Measurements from ENCODE around the gene TSPAN31.

Gene TSPAN31

DNA sequence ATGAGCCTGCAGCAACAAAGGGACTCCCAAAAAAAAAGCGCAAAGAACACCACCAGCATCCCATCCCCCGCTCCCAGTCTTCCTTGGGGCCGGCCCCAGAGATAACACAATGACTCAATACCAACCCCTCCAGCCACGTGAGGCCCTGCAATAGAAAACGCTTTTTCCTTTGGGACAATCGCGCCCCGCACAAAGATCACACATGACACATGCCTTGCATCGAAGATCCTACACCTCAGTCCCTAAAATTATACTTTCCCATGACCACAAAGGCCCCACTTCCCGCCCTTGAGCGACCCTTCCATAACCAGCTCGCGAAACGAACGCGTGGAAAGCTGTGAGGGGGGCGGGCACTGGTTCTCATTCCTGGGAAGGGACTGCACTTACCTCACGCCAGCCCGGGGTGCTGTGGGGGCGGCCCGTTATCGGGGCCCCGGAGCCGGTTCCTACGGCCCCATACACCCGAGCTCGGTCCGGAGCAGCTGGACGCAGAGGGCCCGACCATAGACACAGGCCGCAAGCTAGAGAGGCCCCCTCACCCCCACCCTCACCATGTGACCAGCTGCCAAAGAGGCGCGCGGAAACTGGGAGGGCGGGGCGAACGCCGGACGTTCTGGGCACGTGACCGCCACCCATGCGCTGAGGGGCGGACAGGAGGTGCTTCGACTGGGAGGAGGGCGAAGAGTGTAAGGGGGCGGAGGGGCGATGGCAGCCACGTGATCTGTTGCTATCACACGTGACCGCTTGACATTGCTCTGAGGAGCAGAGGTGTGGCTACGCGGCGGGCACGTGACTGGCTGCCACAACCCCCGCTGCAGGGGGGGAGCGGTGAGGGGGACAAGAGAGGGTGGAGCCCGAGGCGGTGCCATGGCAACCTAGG lies 7.2 kb downstream of the TSPAN31 start, which contains the start of gene CDK4 (continued):
- TF ChIP-seq ZNF155 (tag by site-specific recombination; IDR thresholded peaks at IDR 0.05) (no peak), ZNF24 (tag by site-specific recombination; IDR thresholded peaks at IDR 0.05) (peak; percentile 96), ZNF701 (tag by site-specific recombination; IDR thresholded peaks at IDR 0.05) (no peak), ZNF184 (tag by site-specific recombination; IDR thresholded peaks at IDR 0.05) (peak; percentile 44; the same call in 1 of the 2 replicates), ZNF114 (tag by site-specific recombination; IDR thresholded peaks at IDR 0.05) (no peak), ZNF791 (tag by site-specific recombination; IDR thresholded peaks at IDR 0.05) (no peak), ZNF677 (tag by site-specific recombination; IDR thresholded peaks at IDR 0.05) (no peak), ZNF146 (tag by site-specific recombination; IDR thresholded peaks at IDR 0.05) (no peak), ZBTB21 (tag by site-specific recombination; IDR thresholded peaks at IDR 0.05) (peak; percentile 36; the same call in 1 of the 2 replicates), MZF1 (tag by site-specific recombination; IDR thresholded peaks at IDR 0.05; ENCODE audit: borderline replicate concordance) (no peak), ZNF37A (tag by site-specific recombination; IDR thresholded peaks at IDR 0.05) (no peak), ZNF555 (tag by site-specific recombination; conservative IDR thresholded peaks at IDR 0.05) (no peak), ZNF837 (tag by site-specific recombination; IDR thresholded peaks at IDR 0.05) (no peak)
- TF ChIP-seq, protein P1, sequence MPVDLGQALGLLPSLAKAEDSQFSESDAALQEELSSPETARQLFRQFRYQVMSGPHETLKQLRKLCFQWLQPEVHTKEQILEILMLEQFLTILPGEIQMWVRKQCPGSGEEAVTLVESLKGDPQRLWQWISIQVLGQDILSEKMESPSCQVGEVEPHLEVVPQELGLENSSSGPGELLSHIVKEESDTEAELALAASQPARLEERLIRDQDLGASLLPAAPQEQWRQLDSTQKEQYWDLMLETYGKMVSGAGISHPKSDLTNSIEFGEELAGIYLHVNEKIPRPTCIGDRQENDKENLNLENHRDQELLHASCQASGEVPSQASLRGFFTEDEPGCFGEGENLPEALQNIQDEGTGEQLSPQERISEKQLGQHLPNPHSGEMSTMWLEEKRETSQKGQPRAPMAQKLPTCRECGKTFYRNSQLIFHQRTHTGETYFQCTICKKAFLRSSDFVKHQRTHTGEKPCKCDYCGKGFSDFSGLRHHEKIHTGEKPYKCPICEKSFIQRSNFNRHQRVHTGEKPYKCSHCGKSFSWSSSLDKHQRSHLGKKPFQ (tag by site-specific recombination; IDR thresholded peaks at IDR 0.05): no peak
- TF ChIP-seq, protein P2, sequence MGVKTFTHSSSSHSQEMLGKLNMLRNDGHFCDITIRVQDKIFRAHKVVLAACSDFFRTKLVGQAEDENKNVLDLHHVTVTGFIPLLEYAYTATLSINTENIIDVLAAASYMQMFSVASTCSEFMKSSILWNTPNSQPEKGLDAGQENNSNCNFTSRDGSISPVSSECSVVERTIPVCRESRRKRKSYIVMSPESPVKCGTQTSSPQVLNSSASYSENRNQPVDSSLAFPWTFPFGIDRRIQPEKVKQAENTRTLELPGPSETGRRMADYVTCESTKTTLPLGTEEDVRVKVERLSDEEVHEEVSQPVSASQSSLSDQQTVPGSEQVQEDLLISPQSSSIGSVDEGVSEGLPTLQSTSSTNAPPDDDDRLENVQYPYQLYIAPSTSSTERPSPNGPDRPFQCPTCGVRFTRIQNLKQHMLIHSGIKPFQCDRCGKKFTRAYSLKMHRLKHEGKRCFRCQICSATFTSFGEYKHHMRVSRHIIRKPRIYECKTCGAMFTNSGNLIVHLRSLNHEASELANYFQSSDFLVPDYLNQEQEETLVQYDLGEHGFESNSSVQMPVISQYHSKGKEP (tag by site-specific recombination; IDR thresholded peaks at IDR 0.05): no peak; the same call in 1 of the 2 replicates
- TF ChIP-seq, protein P3, sequence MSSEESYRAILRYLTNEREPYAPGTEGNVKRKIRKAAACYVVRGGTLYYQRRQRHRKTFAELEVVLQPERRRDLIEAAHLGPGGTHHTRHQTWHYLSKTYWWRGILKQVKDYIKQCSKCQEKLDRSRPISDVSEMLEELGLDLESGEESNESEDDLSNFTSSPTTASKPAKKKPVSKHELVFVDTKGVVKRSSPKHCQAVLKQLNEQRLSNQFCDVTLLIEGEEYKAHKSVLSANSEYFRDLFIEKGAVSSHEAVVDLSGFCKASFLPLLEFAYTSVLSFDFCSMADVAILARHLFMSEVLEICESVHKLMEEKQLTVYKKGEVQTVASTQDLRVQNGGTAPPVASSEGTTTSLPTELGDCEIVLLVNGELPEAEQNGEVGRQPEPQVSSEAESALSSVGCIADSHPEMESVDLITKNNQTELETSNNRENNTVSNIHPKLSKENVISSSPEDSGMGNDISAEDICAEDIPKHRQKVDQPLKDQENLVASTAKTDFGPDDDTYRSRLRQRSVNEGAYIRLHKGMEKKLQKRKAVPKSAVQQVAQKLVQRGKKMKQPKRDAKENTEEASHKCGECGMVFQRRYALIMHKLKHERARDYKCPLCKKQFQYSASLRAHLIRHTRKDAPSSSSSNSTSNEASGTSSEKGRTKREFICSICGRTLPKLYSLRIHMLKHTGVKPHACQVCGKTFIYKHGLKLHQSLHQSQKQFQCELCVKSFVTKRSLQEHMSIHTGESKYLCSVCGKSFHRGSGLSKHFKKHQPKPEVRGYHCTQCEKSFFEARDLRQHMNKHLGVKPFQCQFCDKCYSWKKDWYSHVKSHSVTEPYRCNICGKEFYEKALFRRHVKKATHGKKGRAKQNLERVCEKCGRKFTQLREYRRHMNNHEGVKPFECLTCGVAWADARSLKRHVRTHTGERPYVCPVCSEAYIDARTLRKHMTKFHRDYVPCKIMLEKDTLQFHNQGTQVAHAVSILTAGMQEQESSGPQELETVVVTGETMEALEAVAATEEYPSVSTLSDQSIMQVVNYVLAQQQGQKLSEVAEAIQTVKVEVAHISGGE (tag by site-specific recombination; conservative IDR thresholded peaks at IDR 0.05; ENCODE audit: low read depth): peak; percentile 51
- TF ChIP-seq, protein P4, sequence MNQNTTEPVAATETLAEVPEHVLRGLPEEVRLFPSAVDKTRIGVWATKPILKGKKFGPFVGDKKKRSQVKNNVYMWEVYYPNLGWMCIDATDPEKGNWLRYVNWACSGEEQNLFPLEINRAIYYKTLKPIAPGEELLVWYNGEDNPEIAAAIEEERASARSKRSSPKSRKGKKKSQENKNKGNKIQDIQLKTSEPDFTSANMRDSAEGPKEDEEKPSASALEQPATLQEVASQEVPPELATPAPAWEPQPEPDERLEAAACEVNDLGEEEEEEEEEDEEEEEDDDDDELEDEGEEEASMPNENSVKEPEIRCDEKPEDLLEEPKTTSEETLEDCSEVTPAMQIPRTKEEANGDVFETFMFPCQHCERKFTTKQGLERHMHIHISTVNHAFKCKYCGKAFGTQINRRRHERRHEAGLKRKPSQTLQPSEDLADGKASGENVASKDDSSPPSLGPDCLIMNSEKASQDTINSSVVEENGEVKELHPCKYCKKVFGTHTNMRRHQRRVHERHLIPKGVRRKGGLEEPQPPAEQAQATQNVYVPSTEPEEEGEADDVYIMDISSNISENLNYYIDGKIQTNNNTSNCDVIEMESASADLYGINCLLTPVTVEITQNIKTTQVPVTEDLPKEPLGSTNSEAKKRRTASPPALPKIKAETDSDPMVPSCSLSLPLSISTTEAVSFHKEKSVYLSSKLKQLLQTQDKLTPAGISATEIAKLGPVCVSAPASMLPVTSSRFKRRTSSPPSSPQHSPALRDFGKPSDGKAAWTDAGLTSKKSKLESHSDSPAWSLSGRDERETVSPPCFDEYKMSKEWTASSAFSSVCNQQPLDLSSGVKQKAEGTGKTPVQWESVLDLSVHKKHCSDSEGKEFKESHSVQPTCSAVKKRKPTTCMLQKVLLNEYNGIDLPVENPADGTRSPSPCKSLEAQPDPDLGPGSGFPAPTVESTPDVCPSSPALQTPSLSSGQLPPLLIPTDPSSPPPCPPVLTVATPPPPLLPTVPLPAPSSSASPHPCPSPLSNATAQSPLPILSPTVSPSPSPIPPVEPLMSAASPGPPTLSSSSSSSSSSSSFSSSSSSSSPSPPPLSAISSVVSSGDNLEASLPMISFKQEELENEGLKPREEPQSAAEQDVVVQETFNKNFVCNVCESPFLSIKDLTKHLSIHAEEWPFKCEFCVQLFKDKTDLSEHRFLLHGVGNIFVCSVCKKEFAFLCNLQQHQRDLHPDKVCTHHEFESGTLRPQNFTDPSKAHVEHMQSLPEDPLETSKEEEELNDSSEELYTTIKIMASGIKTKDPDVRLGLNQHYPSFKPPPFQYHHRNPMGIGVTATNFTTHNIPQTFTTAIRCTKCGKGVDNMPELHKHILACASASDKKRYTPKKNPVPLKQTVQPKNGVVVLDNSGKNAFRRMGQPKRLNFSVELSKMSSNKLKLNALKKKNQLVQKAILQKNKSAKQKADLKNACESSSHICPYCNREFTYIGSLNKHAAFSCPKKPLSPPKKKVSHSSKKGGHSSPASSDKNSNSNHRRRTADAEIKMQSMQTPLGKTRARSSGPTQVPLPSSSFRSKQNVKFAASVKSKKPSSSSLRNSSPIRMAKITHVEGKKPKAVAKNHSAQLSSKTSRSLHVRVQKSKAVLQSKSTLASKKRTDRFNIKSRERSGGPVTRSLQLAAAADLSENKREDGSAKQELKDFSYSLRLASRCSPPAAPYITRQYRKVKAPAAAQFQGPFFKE (tag by site-specific recombination; IDR thresholded peaks at IDR 0.05; ENCODE audit: borderline replicate concordance): no peak
- TF ChIP-seq, protein P5, sequence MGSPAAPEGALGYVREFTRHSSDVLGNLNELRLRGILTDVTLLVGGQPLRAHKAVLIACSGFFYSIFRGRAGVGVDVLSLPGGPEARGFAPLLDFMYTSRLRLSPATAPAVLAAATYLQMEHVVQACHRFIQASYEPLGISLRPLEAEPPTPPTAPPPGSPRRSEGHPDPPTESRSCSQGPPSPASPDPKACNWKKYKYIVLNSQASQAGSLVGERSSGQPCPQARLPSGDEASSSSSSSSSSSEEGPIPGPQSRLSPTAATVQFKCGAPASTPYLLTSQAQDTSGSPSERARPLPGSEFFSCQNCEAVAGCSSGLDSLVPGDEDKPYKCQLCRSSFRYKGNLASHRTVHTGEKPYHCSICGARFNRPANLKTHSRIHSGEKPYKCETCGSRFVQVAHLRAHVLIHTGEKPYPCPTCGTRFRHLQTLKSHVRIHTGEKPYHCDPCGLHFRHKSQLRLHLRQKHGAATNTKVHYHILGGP (tag by site-specific recombination; IDR thresholded peaks at IDR 0.05): no peak
- TF ChIP-seq, protein P6, sequence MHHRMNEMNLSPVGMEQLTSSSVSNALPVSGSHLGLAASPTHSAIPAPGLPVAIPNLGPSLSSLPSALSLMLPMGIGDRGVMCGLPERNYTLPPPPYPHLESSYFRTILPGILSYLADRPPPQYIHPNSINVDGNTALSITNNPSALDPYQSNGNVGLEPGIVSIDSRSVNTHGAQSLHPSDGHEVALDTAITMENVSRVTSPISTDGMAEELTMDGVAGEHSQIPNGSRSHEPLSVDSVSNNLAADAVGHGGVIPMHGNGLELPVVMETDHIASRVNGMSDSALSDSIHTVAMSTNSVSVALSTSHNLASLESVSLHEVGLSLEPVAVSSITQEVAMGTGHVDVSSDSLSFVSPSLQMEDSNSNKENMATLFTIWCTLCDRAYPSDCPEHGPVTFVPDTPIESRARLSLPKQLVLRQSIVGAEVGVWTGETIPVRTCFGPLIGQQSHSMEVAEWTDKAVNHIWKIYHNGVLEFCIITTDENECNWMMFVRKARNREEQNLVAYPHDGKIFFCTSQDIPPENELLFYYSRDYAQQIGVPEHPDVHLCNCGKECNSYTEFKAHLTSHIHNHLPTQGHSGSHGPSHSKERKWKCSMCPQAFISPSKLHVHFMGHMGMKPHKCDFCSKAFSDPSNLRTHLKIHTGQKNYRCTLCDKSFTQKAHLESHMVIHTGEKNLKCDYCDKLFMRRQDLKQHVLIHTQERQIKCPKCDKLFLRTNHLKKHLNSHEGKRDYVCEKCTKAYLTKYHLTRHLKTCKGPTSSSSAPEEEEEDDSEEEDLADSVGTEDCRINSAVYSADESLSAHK (tag by site-specific recombination; IDR thresholded peaks at IDR 0.05): peak; percentile 68; the same call in 1 of the 2 replicates
- TF ChIP-seq, protein P7, sequence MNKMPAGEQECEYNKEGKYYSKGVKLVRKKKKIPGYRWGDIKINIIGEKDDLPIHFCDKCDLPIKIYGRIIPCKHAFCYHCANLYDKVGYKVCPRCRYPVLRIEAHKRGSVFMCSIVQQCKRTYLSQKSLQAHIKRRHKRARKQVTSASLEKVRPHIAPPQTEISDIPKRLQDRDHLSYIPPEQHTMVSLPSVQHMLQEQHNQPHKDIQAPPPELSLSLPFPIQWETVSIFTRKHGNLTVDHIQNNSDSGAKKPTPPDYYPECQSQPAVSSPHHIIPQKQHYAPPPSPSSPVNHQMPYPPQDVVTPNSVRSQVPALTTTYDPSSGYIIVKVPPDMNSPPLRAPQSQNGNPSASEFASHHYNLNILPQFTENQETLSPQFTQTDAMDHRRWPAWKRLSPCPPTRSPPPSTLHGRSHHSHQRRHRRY (tag by site-specific recombination; IDR thresholded peaks at IDR 0.05): no peak
